AG04449 (cell line): ENCODE measurements around the gene CCDC24.

Source experiments
- CTCF ChIA-PET: fragments of 350-600 bp; formaldehyde crosslinking; extraction: SDS; loops from one replicate; lab custom pipeline; 2021; ENCODE audit warnings: antibody characterized with exemption; lab: Yijun Ruan, JAX
- POLR2A ChIA-PET: fragments of 400-600, 350-600 bp; formaldehyde crosslinking; extraction: SDS; loops from one replicate; lab custom pipeline; 2020; ENCODE audit warnings: antibody characterized with exemption, inconsistent platforms; lab: Yijun Ruan, JAX
- DNase-seq: peaks from one replicate; pipeline ENCODE4 v3.0.0-alpha.2; 2010; ENCODE audit warnings: low read depth, low spot score
- H3K4me3 ChIP-seq: 2 replicates; pipeline ENCODE4 v1.5.1; 2011; ENCODE audit warnings: low read depth, mild to moderate bottlenecking, control low read depth, low read length
- TF ChIP-seq, protein P1 (sequence below): IDR thresholded peaks from one replicate; pipeline ENCODE4 v1.5.1; 2011; ENCODE audit warnings: mild to moderate bottlenecking, moderate library complexity, low read length, control low read depth, inconsistent platforms; ENCODE audit not compliant: insufficient read depth; ENCODE audit errors: missing control alignments

The CCDC24 gene

GRCh38 chr1:43947061-43947873, 44.1 kb upstream of the CCDC24 start:
- ChIA-PET POLR2A (interaction anchor here (1.6 kb wide), 1 partner anchor 9 kb away, joined by 4 read pairs; no protein-coding TSS in a partner anchor), CTCF (interaction anchor here (1.0 to 10.1 kb wide), 11 partner anchors 9 to 211 kb away, joined by 3 to 167 read pairs (median 5); partner anchors contain the start of genes ARTN and DPH2)
- peak overlapping the region; percentile 86 for H3K4me3 ChIP-seq
- DNase-seq: no peak
- TF ChIP-seq, protein P1, sequence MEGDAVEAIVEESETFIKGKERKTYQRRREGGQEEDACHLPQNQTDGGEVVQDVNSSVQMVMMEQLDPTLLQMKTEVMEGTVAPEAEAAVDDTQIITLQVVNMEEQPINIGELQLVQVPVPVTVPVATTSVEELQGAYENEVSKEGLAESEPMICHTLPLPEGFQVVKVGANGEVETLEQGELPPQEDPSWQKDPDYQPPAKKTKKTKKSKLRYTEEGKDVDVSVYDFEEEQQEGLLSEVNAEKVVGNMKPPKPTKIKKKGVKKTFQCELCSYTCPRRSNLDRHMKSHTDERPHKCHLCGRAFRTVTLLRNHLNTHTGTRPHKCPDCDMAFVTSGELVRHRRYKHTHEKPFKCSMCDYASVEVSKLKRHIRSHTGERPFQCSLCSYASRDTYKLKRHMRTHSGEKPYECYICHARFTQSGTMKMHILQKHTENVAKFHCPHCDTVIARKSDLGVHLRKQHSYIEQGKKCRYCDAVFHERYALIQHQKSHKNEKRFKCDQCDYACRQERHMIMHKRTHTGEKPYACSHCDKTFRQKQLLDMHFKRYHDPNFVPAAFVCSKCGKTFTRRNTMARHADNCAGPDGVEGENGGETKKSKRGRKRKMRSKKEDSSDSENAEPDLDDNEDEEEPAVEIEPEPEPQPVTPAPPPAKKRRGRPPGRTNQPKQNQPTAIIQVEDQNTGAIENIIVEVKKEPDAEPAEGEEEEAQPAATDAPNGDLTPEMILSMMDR: no peak

GRCh38 chr1:43947874-43948437, 43.4 kb upstream of the CCDC24 start:
- DNase-seq: no peak
- peak overlapping the region; percentile 86 for H3K4me3 ChIP-seq
- TF ChIP-seq, protein P1: no peak
- ChIA-PET POLR2A (interaction anchor here (1.6 kb wide), 1 partner anchor 8 kb away, joined by 4 read pairs; no protein-coding TSS in a partner anchor), CTCF (interaction anchor here (1.4 to 10.1 kb wide), 7 partner anchors 8 to 183 kb away, joined by 4 to 167 read pairs (median 8); partner anchors contain the start of genes ARTN and DPH2)

DNA sequence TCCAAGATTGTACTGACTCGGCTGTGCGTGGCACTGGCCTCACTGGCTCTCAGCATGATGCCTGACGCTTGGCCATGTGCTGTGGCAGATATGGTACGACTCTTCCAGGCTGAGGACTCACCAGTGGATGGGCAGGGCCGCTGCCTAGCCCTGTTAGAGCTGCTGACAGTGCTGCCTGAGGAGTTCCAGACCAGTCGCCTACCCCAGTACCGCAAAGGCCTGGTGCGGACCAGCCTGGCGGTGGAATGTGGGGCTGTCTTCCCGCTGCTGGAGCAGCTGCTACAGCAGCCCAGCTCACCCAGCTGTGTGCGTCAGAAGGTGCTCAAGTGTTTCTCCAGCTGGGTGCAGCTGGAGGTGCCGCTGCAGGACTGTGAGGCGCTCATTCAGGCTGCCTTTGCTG, 41.7 kb upstream of the CCDC24 start:
- DNase-seq: no peak
- POLR2A ChIA-PET: no interaction called here
- no peak overlapping the region for H3K4me3 ChIP-seq
- TF ChIP-seq, protein P1: no peak
- CTCF ChIA-PET: interaction anchor here (1.0 to 10.1 kb wide), 5 partner anchors 17 to 187 kb away, joined by 3 to 167 read pairs (median 5); partner anchors contain the start of gene ARTN

- no peak for DNase-seq
- ChIA-PET POLR2A (interaction anchor here (0.6 kb wide), 1 partner anchor 24 kb away, joined by 4 read pairs; no protein-coding TSS in a partner anchor), CTCF (interaction anchor here (1.5 to 10.1 kb wide), 4 partner anchors 10 to 188 kb away, joined by 4 to 167 read pairs (median 6); partner anchors contain the start of gene ARTN)
- H3K4me3 ChIP-seq: no peak overlapping the region
- TF ChIP-seq, protein P1: no peak
These were observed 40.1 kb upstream of the CCDC24 start for GRCh38 chr1:43951021-43951985.

GRCh38 chr1:43952731-43953346, 38.6 kb upstream of the CCDC24 start:
- DNase-seq: no peak
- POLR2A ChIA-PET: no interaction called here

More at GRCh38 chr1:43952731-43953346, 38.6 kb upstream of the CCDC24 start:
- CTCF ChIA-PET: interaction anchor here (1.3 to 2.1 kb wide), 2 partner anchors 95 to 189 kb away, joined by 4 to 6 read pairs; no protein-coding TSS in a partner anchor
- TF ChIP-seq, protein P1: no peak
- no peak overlapping the region for H3K4me3 ChIP-seq
